Heart left ventricle (tissue), 16 donors: ENCODE data around the gene ZC3HAV1L. TPM values are rescaled to one million over a fixed set of nuclear protein-coding genes. Genes with fewer than 3 reads are reported as not detected.
A peak's percentile ranks its signal among the peaks of the same experiment; 100 is the strongest.

Source experiments
- ATAC-seq, 4 donors: fragments of 200-7000 bp; cut with Tn5 transposase; one replicate each; pipeline ENCODE4 v1.9.1; 2020 to 2022; ENCODE audit warnings: moderate library complexity in 4 of 4, mild to moderate bottlenecking in 3 of 4, moderate number of reproducible peaks in 1 of 4
- DNase-seq, 5 donors: peaks; one replicate each; pipeline ENCODE4 v3.0.0-alpha.2; 2020
- H3K27ac ChIP-seq, 12 donors: fragments of 200-600 bp; sonication (generic) in 4 of 12; one replicate each; pipeline versions ENCODE4 v1.5.0 to v1.8.0; 2016 to 2022; ENCODE audit warnings: mild to moderate bottlenecking in 2 of 12
- H3K27me3 ChIP-seq, 9 donors: fragments of 200-600 bp; sonication (generic) in 2 of 9; one replicate each; pipeline versions ENCODE4 v1.5.1 to v1.8.0; 2016 to 2022; ENCODE audit warnings: mild to moderate bottlenecking in 3 of 9
- H3K36me3 ChIP-seq, 9 donors: fragments of 200-600 bp; sonication (generic) in 2 of 9; one replicate each; pipeline versions ENCODE4 v1.5.0 to v1.8.0; 2018 to 2022; ENCODE audit warnings: mild to moderate bottlenecking in 2 of 9
- H3K4me1 ChIP-seq, 12 donors: fragments of 200-600 bp; sonication (generic) in 4 of 12; one replicate each; pipeline versions ENCODE4 v1.5.0 to v1.8.0; 2016 to 2022; ENCODE audit warnings: mild to moderate bottlenecking in 3 of 12
- H3K4me3 ChIP-seq, 12 donors: fragments of 200-600 bp; sonication (generic) in 4 of 12; one replicate each; pipeline versions ENCODE4 v1.5.0 to v1.8.0; 2017 to 2022; ENCODE audit warnings: mild to moderate bottlenecking in 9 of 12, moderate library complexity in 4 of 12
- H3K9me3 ChIP-seq, 12 donors: fragments of 200-600 bp; sonication (generic) in 4 of 12; one replicate each; pipeline versions ENCODE4 v1.5.0 to v1.8.0; 2016 to 2022; ENCODE audit warnings: mild to moderate bottlenecking in 1 of 12
- CTCF ChIP-seq, 12 donors: fragments of 200-600 bp; sonication (generic) in 4 of 12; IDR thresholded peaks; one replicate each; pipeline versions ENCODE4 v1.5.0 to v1.8.0; 2018 to 2022; ENCODE audit warnings: antibody characterized with exemption in 12 of 12, mild to moderate bottlenecking in 5 of 12
- POLR2A ChIP-seq, 2 donors: fragments of 450-650 bp; IDR thresholded peaks; one replicate each; pipeline ENCODE4 v1.6.1; 2017; ENCODE audit warnings: antibody characterized with exemption in 2 of 2, mild to moderate bottlenecking in 2 of 2, moderate library complexity in 2 of 2
- WGBS, 4 donors: extraction: QIAGEN DNeasy Blood & Tissue Kit in 2 of 4; methylation state at CpG; one replicate each; pipeline versions ENCODE4 v1.1.5 to v1.1.7; 2013 to 2018; 5-methylcytosine and 5-hydroxymethylcytosine counted together
- intact Hi-C, 10 donors: fragments of 100-400 bp; cut with DNase I; formaldehyde crosslinking; loops; one replicate each; pipeline versions ENCODE4 v1.11.1 to v1.14.2; 2022
- polyA plus RNA-seq, 2 donors: library from polyadenylated mRNA; stranded (reverse); fragments of 200-250 nt; gene quantifications; one replicate each; pipeline ENCODE4 v1.2.3, GENCODE V29; 2013
- total RNA-seq, 9 donors: library from RNA; depleted of rRNA in 2 of 9; stranded (reverse); fragments of >200 nt in 2 of 9; fragmentation: NEBNext Ultra II Directional in 3 of 9; extraction: Animal tissue kit (Norgen Biotek cat#: 25700) in 3 of 9; gene quantifications; one replicate each; pipeline versions ENCODE4 v1.1.0 to v1.2.4, GENCODE V29; 2016 to 2023
- donor health status: ischemic (EF 13 %, LVEDD 7.1; RV severe dilation, severe dysfunction).
- donor health status: healthy with polysubstance abuse.
- donor health status: DM: no; HTN: yes; CAD: no.
- donor health status: DM: no; HTN: no; CAD: no.
- donor health status: ischemic (EF 25% LVEDD 6.9; RV normal size, moderate dysfunction).
- donor health status: ischemic (EF 25% LVEDD 5.7; RV mildly dilated, moderate dysfunction).
- donor health status: healthy.
- donor health status: DM: yes; HTN: yes; CAD: no.
- donor health status: ischemic (EF 35%, LVEDD 5.7; RV mildly dilated, moderate dysfunction).
- donor health status: nonischemic (EF 11% LVEDD 7.7; RV severe dilation, severe dysfunction).
- donor health status: DM: yes; HTN: yes; CAD: no.
- donor health status: PGD.
- donor health status: ischemic (EF 29% LVEDD 5.4; RV normal size, mild dysfunction).
- donor health status: nonischemic (EF 23%, LVEDD 6.1; RV moderate dilation, normal function).

Gene ZC3HAV1L
- total and polyA plus RNA-seq, 11 donors: 0.46 to 6.2 (median 1.9) TPM

- no peaks in the 10 kb centered on the region for H3K36me3 ChIP-seq
- intact Hi-C loops: loop anchor here in 8 of 10 donors (2.0 to 5.0 kb wide), 2 partner anchors 94 to 95 kb away; no protein-coding TSS in a partner anchor
- H3K9me3 ChIP-seq: no peaks in the 10 kb centered on the region
- H3K27me3 ChIP-seq: peaks cover 0 to 19% (median 0%) of the 10 kb centered on the region in 9 donors
- peaks cover 0 to 21% (median 11%) of the 10 kb centered on the region in 12 donors for H3K4me1 ChIP-seq
- peak within 1 kb of the TSS in 4 of 12 donors; percentile 23 to 49 (median 42) for H3K27ac ChIP-seq
- DNase-seq (peak; percentile 60 to 83 (median 68)), ATAC-seq (peak; percentile 60 to 96 (median 90))
- WGBS, 4 donors: 1 to 19% (median 3%) methylated on average over 11 to 105 of the region's 105 CpGs
- peak within 1 kb of the TSS; percentile 50 to 85 (median 68) for H3K4me3 ChIP-seq
- TF ChIP-seq POLR2A (IDR thresholded peaks at IDR 0.05) (no peak), CTCF (IDR thresholded peaks at IDR 0.05) (peak in 4 of 12 donors; percentile 10 to 35 (median 30))
Measured at GRCh38 chr7:138981332-138982203, 54.3 kb downstream of the ZC3HAV1L start, which contains the start of gene KIAA1549. Gene KIAA1549, minus strand, starts transcription at chr7:138981389. Its CDS starts 120 bp downstream, at chr7:138981269.

GRCh38 chr7:138980563-138981291 is 55.1 kb downstream of the ZC3HAV1L start:
- peak overlapping the region; percentile 50 to 85 (median 68) for H3K4me3 ChIP-seq
- no peaks in the 10 kb centered on the region for H3K9me3 ChIP-seq
- no peaks in the 10 kb centered on the region for H3K36me3 ChIP-seq
- peak in 1 of 5 donors; percentile 63 for DNase-seq
- peaks cover 0 to 21% (median 12%) of the 10 kb centered on the region in 12 donors for H3K4me1 ChIP-seq
- intact Hi-C loops: loop anchor here in 8 of 10 donors (2.0 to 5.0 kb wide), 2 partner anchors 93 to 94 kb away; no protein-coding TSS in a partner anchor
- TF ChIP-seq POLR2A (IDR thresholded peaks at IDR 0.05): no peak
- TF ChIP-seq CTCF (IDR thresholded peaks at IDR 0.05): no peak
- ATAC-seq: peak in 2 of 4 donors; percentile 37
- no peak overlapping the region for H3K27ac ChIP-seq
- H3K27me3 ChIP-seq: peaks cover 0 to 19% (median 0%) of the 10 kb centered on the region in 9 donors
- WGBS, 4 donors: 0 to 2% (median 1%) methylated on average over 34 to 68 of the region's 68 CpGs

- ATAC-seq: no peak
- Histone ChIP-seq H3K4me3 (peak overlapping the region in 11 of 12 donors; percentile 57 to 85 (median 69)), H3K4me1 (peaks cover 0 to 21% (median 13%) of the 10 kb centered on the region in 12 donors), H3K36me3 (no peaks in the 10 kb centered on the region), H3K27me3 (peaks cover 0 to 19% (median 0%) of the 10 kb centered on the region in 9 donors), H3K27ac (no peak overlapping the region), H3K9me3 (no peaks in the 10 kb centered on the region)
- no peak for DNase-seq
- WGBS, 4 donors: 30 to 33% (median 32%) methylated on average over 9 of the region's 9 CpGs
- intact Hi-C loops: loop anchor here in 9 of 10 donors (2.0 to 10.0 kb wide), 3 partner anchors 85 to 93 kb away; no protein-coding TSS in a partner anchor
- TF ChIP-seq POLR2A (IDR thresholded peaks at IDR 0.05): no peak
- TF ChIP-seq CTCF (IDR thresholded peaks at IDR 0.05): no peak
Measured at GRCh38 chr7:138979988-138980562, 55.8 kb downstream of the ZC3HAV1L start.
